Liver (tissue), 9 donors: ENCODE measurements around the gene GPR15LG. TPM values are rescaled to one million over a fixed set of nuclear protein-coding genes. Genes with fewer than 3 reads are reported as not detected.
A peak's percentile ranks its signal among the peaks of the same experiment; 100 is the strongest.

Experiments
- DNase-seq: peaks from one replicate; pipeline ENCODE4 v3.0.0-alpha.2; 2017; ENCODE audit warnings: low spot score
- H3K27ac ChIP-seq, 2 donors: one replicate each; pipeline ENCODE4 v1.7.0; 2013; ENCODE audit warnings: inconsistent platforms in 2 of 2, low read length in 2 of 2, control low read depth in 1 of 2, low read depth in 1 of 2, mild to moderate bottlenecking in 1 of 2
- H3K27me3 ChIP-seq, 4 donors: one replicate each; pipeline versions ENCODE4 v1.6.1 to v1.7.0; 2013; ENCODE audit warnings: low read length in 3 of 4, inconsistent platforms in 1 of 4, mild to moderate bottlenecking in 1 of 4, moderate library complexity in 1 of 4; ENCODE audit not compliant: control insufficient read depth in 4 of 4, insufficient read depth in 4 of 4
- H3K36me3 ChIP-seq, 4 donors: one replicate each; pipeline versions ENCODE4 v1.6.1 to v1.7.0; 2013; ENCODE audit warnings: low read length in 3 of 4, mild to moderate bottlenecking in 3 of 4, low read depth in 1 of 4, moderate library complexity in 1 of 4; ENCODE audit not compliant: control insufficient read depth in 4 of 4, insufficient read depth in 3 of 4
- H3K4me1 ChIP-seq, 4 donors: one replicate each; pipeline versions ENCODE4 v1.6.1 to v1.7.0; 2013; ENCODE audit warnings: low read length in 3 of 4, mild to moderate bottlenecking in 3 of 4, moderate library complexity in 1 of 4; ENCODE audit not compliant: control insufficient read depth in 4 of 4, insufficient read depth in 4 of 4
- H3K4me3 ChIP-seq, 3 donors: one replicate each; pipeline versions ENCODE4 v1.6.1 to v1.7.0; 2013; ENCODE audit warnings: low read length in 3 of 3, control low read depth in 1 of 3, low read depth in 1 of 3, mild to moderate bottlenecking in 1 of 3
- H3K9ac ChIP-seq, 2 donors: one replicate each; pipeline ENCODE4 v1.7.0; 2013; ENCODE audit warnings: low read length in 2 of 2, mild to moderate bottlenecking in 2 of 2, moderate library complexity in 2 of 2, control low read depth in 1 of 2, low read depth in 1 of 2
- H3K9me3 ChIP-seq, 4 donors: one replicate each; pipeline versions ENCODE4 v1.6.1 to v1.7.0; 2013; ENCODE audit warnings: low read length in 3 of 4; ENCODE audit not compliant: control insufficient read depth in 4 of 4
- CTCF ChIP-seq: fragments of 150-350 bp; IDR thresholded peaks from 2 replicates; pipeline ENCODE4 v1.5.1; 2017; ENCODE audit warnings: improper control_type of control experiment, low read depth, low read length; ENCODE audit not compliant: missing input control
- EGR1 ChIP-seq, 2 donors: IDR thresholded peaks; 2 replicates each; pipeline ENCODE4 v1.6.1; 2016 to 2018; ENCODE audit warnings: antibody characterized with exemption in 2 of 2, low read depth in 2 of 2
- FOXA1 ChIP-seq: IDR thresholded peaks from 2 replicates; pipeline ENCODE4 v1.6.1; 2016; ENCODE audit warnings: antibody characterized with exemption
- FOXA2 ChIP-seq: IDR thresholded peaks from 2 replicates; pipeline ENCODE4 v1.6.1; 2016; ENCODE audit warnings: antibody characterized with exemption
- GABPA ChIP-seq, 2 donors: IDR thresholded peaks in 1 of 2; conservative IDR thresholded peaks in 1 of 2; 2 replicates each; pipeline ENCODE4 v1.6.1; 2016; ENCODE audit warnings: antibody characterized with exemption in 2 of 2, mild to moderate bottlenecking in 1 of 2, moderate library complexity in 1 of 2
- HNF4A ChIP-seq, 2 donors: conservative IDR thresholded peaks; 2 replicates each; pipeline ENCODE4 v1.6.1; 2016; ENCODE audit warnings: antibody characterized with exemption in 2 of 2, mild to moderate bottlenecking in 2 of 2
- HNF4G ChIP-seq: IDR thresholded peaks from 2 replicates; pipeline ENCODE4 v1.6.1; 2016; ENCODE audit warnings: antibody characterized with exemption
- JUND ChIP-seq, 2 donors: IDR thresholded peaks; 2 replicates each; pipeline ENCODE4 v1.6.1; 2016; ENCODE audit warnings: antibody characterized with exemption in 2 of 2
- NR2F2 ChIP-seq: IDR thresholded peaks from 2 replicates; pipeline ENCODE4 v1.6.1; 2016; ENCODE audit warnings: antibody characterized with exemption
- RAD21 ChIP-seq, 2 donors: IDR thresholded peaks; 2 replicates each; pipeline ENCODE4 v1.6.1; 2016; ENCODE audit warnings: antibody characterized with exemption in 2 of 2, mild to moderate bottlenecking in 2 of 2
- REST ChIP-seq: IDR thresholded peaks from 2 replicates; pipeline ENCODE4 v1.6.1; 2016; ENCODE audit warnings: antibody characterized with exemption, mild to moderate bottlenecking
- RXRA ChIP-seq, 2 donors: IDR thresholded peaks; 2 replicates each; pipeline ENCODE4 v1.6.1; 2017 to 2018; ENCODE audit warnings: antibody characterized with exemption in 2 of 2, mild to moderate bottlenecking in 1 of 2
- SP1 ChIP-seq: IDR thresholded peaks from 2 replicates; pipeline ENCODE4 v1.6.1; 2018; ENCODE audit warnings: antibody characterized with exemption, mild to moderate bottlenecking
- TAF1 ChIP-seq: conservative IDR thresholded peaks from 2 replicates; pipeline ENCODE4 v1.6.1; 2016; ENCODE audit warnings: antibody characterized with exemption, mild to moderate bottlenecking
- YY1 ChIP-seq: IDR thresholded peaks from 2 replicates; pipeline ENCODE4 v1.6.1; 2016; ENCODE audit warnings: antibody characterized with exemption, mild to moderate bottlenecking
- ZBTB33 ChIP-seq: IDR thresholded peaks from 2 replicates; pipeline ENCODE4 v1.6.1; 2016; ENCODE audit warnings: antibody characterized with exemption
- WGBS: extraction: QIAGEN DNeasy Blood & Tissue Kit; methylation state at CpG from one replicate; pipeline ENCODE4 v1.1.7; 2013; 5-methylcytosine and 5-hydroxymethylcytosine counted together
- polyA plus RNA-seq, 2 donors: library from polyadenylated mRNA; stranded (reverse) in 1 of 2; unstranded in 1 of 2; fragments of 200-250 nt in 1 of 2; fragments of >200 nt in 1 of 2; fragmentation: Nextera tagmentation in 1 of 2; extraction: Ambion mirVana in 1 of 2; gene quantifications; one replicate each; pipeline versions ENCODE4 v1.2.1 to v1.2.3, GENCODE V29; 2013 to 2015
- total RNA-seq, 2 donors: library from RNA; depleted of rRNA; stranded (reverse); fragments of >200 nt; gene quantifications; one replicate each; pipeline ENCODE4 v1.2.3, GENCODE V29; 2014
- TF ChIP-seq, protein P1 (sequence below): IDR thresholded peaks from 2 replicates; pipeline ENCODE4 v1.6.1; 2016; ENCODE audit warnings: antibody characterized with exemption
- TF ChIP-seq, protein P2 (sequence below): IDR thresholded peaks from 2 replicates; pipeline ENCODE4 v1.6.1; 2016; ENCODE audit warnings: antibody characterized with exemption
- donor health status: healthy.
- donor health status: healthy.
- donor health status: healthy.
- donor health status: healthy.
- donor health status: healthy.

Gene GPR15LG
- total and polyA plus RNA-seq, 4 donors = not detected

GRCh38 chr10:84139126-84140035, 34.2 kb upstream of the GPR15LG start, which contains the start of gene GHITM:
Gene GHITM (plus strand): TSS chr10:84139509. CDS start chr10:84141501, 1,992 bp downstream.
- under 1% methylated on average over 61 of the region's 61 CpGs for WGBS
- no peaks in the 10 kb centered on the region for H3K9me3 ChIP-seq
- peaks cover 4 to 20% (median 17%) of the 10 kb centered on the region in 4 donors for H3K4me1 ChIP-seq
- peak within 1 kb of the TSS; percentile 78 to 93 for H3K9ac ChIP-seq
- peak within 1 kb of the TSS; percentile 85 to 96 (median 93) for H3K4me3 ChIP-seq
- peak within 1 kb of the TSS; percentile 69 to 88 for H3K27ac ChIP-seq
- H3K36me3 ChIP-seq = peaks cover 6 to 19% (median 16%) of the 10 kb centered on the region in 4 donors
- DNase-seq = peak; percentile 100
- no peaks in the 10 kb centered on the region for H3K27me3 ChIP-seq
- TF ChIP-seq, protein P1, sequence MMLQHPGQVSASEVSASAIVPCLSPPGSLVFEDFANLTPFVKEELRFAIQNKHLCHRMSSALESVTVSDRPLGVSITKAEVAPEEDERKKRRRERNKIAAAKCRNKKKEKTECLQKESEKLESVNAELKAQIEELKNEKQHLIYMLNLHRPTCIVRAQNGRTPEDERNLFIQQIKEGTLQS = peak; percentile 83
- TF ChIP-seq RAD21 (IDR thresholded peaks at IDR 0.05) (no peak), NR2F2 (no peak), GABPA (IDR thresholded peaks at IDR 0.05 in 1 of 2, conservative IDR thresholded peaks at IDR 0.05 in 1 of 2) (peak; percentile 62 to 94), TAF1 (peak; percentile 3), REST (peak; percentile 93), SP1 (peak; percentile 72), FOXA2 (no peak), HNF4G (no peak), ZBTB33 (peak; percentile 20), YY1 (peak; percentile 100), HNF4A (conservative IDR thresholded peaks at IDR 0.05) (peak in 1 of 2 donors; percentile 38), FOXA1 (peak; percentile 33), JUND (IDR thresholded peaks at IDR 0.05) (peak; percentile 55 to 65), CTCF (peak; percentile 45), EGR1 (IDR thresholded peaks at IDR 0.05; ENCODE audit: low read depth in 2 of 2) (peak in 1 of 2 donors; percentile 35), RXRA (IDR thresholded peaks at IDR 0.05) (peak in 1 of 2 donors; percentile 38)
- TF ChIP-seq, protein P2, sequence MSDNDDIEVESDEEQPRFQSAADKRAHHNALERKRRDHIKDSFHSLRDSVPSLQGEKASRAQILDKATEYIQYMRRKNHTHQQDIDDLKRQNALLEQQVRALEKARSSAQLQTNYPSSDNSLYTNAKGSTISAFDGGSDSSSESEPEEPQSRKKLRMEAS = peak; percentile 14
